Stimulated activated memory B cell treated with anti-CD40 and anti-IgM and Interleukin-4, amounts not matched to agents 10 μg/mL and 1 μg/mL and 100 μg/mL, for 72 hours (primary cell): ENCODE data around the gene URI1.
"Not testable (repeated sequence)": the region's sequence is repeated elsewhere in the genome, so short reads cannot be mapped to it uniquely, and the experiment has no call there.

Experiments
- ATAC-seq: fragments of 150-1000 bp; cut with Tn5 transposase; 2 replicates; pipeline ENCODE4 v1.10.0; 2021
- H3K27ac Mint-ChIP-seq: one replicate; pipeline ENCODE4 v1.8.0; 2022; ENCODE audit warnings: mild to moderate bottlenecking, mixed read lengths
- H3K27me3 Mint-ChIP-seq: one replicate; pipeline ENCODE4 v1.8.0; 2022; ENCODE audit warnings: mixed read lengths
- H3K36me3 Mint-ChIP-seq: one replicate; pipeline ENCODE4 v1.8.0; 2022; ENCODE audit warnings: mixed read lengths
- H3K4me1 Mint-ChIP-seq: one replicate; pipeline ENCODE4 v1.8.0; 2022; ENCODE audit warnings: mixed read lengths
- H3K4me3 Mint-ChIP-seq: one replicate; pipeline ENCODE4 v1.8.0; 2022; ENCODE audit warnings: mild to moderate bottlenecking, moderate library complexity, mixed read lengths
- H3K9me3 Mint-ChIP-seq: one replicate; pipeline ENCODE4 v1.8.0; 2022; ENCODE audit warnings: mixed read lengths

Gene URI1

DNA sequence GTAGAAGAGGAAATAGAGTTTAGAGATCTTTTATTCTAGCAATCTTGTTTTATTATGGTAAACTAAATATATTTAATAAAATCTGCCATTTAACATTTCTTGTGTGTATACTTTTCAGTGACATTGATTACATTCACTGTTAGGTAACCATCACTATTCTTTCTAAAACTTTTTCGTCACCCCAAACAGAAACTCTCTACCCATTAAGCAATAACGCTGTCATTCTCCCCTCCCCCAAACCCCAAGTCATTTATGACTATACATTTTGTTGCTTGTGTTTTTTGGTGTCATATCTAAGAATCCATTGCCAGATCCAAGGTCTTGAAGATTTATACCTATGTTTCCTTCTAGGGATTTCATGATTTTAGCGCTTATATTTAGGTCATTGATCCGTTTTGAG, 10.6 kb downstream of the URI1 start:
- no peak overlapping the region for H3K4me3 Mint-ChIP-seq
- ATAC-seq: no peak
- H3K4me1 Mint-ChIP-seq: peaks cover 62% of the 10 kb centered on the region
- H3K27ac Mint-ChIP-seq: peak overlapping the region; percentile 3
- H3K27me3 Mint-ChIP-seq: no peaks in the 10 kb centered on the region
- H3K36me3 Mint-ChIP-seq: peaks cover 24% of the 10 kb centered on the region
- peaks cover 3% of the 10 kb centered on the region for H3K9me3 Mint-ChIP-seq

DNA sequence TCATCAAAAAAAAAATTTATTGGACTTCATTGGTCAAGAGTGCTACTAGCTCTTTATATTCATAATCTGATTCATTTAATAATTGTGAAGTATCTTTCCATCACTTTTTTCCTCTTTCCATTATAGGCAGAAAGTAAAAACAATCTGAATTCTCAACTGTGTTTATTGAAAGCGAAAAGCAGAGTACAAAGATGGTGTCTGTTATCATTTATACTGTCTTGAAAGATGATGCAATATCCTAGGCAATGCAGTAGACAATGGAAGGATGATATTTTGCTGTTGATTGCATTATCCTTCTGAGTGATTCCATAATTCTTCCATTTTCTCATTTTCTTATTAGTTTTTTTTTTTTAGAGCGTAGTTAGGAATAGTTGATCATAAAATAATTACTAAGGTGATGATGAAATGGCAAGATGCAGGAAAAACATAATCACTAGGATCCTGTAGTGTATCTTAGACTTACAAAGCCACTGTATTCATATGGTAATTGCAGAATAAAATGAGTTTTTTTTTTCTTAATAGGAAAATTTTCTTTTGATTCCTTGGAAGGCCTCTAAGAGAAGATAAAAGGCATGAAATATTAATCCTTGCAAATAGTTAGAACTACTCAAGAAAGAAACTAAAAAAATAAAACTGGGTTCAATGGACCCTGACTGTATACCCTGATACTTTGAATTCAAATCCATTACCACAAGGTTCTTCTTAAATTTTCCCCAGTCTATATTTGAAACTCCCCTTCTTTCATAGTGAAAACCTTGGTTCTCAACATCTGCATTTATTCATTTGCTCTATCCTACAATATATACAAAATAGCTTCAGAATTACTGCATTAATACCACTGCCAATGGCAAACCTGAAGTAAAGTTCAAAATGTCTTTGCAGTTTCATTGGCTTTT, 11.6 kb downstream of the URI1 start:
- peak overlapping the region; percentile 24 for H3K27ac Mint-ChIP-seq
- no peak overlapping the region for H3K4me3 Mint-ChIP-seq
- peaks cover 14% of the 10 kb centered on the region for H3K36me3 Mint-ChIP-seq
- no peak for ATAC-seq
- peaks cover 60% of the 10 kb centered on the region for H3K4me1 Mint-ChIP-seq
- peaks cover 3% of the 10 kb centered on the region for H3K9me3 Mint-ChIP-seq
- H3K27me3 Mint-ChIP-seq: no peaks in the 10 kb centered on the region

DNA sequence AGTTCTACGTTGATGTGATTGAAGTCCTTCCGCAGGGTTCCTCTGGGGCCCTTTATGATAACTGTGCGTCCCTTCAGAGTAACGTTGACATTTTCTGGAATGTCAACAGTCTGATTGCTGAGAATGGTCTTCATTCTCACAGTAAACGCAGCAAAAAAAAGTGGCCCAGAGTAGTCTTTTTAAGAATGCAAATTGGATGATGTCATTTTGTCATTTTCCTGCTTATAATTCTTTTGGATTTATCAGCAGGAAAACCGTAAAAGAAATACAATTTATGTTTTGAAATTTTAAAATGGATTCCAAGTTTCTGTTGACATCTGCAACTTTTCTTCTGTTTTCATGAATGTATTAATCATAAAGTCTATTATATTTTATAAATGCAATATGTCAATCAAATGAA, 14.8 kb downstream of the URI1 start:
- Mint-ChIP-seq H3K36me3 (peaks cover 18% of the 10 kb centered on the region), H3K4me1 (peaks cover 61% of the 10 kb centered on the region)
- no peak for ATAC-seq

DNA sequence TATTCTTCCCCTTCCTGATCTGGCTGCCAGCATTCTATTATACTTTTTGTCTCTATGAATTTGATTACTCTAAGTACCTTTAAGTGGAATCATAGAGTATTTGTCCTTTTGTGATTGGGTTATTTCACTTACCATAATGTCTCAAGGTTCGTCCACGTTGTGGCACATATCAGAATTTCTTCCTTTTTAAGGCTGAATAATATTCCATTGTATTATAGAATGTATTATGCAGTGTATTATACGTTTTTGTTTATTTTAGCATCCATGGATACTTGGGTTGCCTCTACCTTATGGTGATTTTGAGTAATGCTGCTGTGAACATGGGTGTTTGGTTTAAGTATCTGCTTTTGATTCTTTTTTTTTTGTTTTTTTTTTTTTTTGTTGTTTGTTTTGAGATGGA, 19.3 kb downstream of the URI1 start:
- H3K4me3 Mint-ChIP-seq: no peak overlapping the region
- ATAC-seq: no peak

More for the DNA sequence above, 14.8 kb downstream of the URI1 start:
- Mint-ChIP-seq H3K9me3 (peaks cover 3% of the 10 kb centered on the region), H3K27me3 (no peaks in the 10 kb centered on the region), H3K4me3 (no peak overlapping the region), H3K27ac (no peak overlapping the region)

DNA sequence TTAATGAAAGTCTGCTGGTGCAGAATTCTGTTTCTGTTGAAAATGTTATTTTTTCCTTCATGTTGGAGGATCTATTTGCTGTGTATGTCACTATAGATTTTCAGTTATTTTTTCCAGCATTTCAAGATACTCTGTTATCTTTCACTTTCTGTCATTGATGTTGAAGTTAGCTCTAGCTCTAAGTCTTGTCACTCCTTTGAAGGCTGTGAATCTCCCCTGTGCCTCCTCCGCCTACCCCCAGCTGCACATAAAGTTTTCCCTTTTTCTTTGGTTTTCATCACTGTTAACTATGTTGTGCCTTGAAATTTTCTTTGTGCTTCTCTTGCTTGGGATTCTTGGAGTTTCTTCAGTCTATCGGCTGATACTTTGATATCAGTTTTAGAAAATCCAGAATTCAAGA, 20.8 kb downstream of the URI1 start:
- Mint-ChIP-seq H3K4me3 (no peak overlapping the region), H3K27me3 (no peaks in the 10 kb centered on the region), H3K36me3 (peaks cover 12% of the 10 kb centered on the region), H3K9me3 (no peaks in the 10 kb centered on the region), H3K4me1 (peaks cover 83% of the 10 kb centered on the region), H3K27ac (peak overlapping the region; percentile 20)
- ATAC-seq: no peak

More for the DNA sequence above, 19.3 kb downstream of the URI1 start:
- Mint-ChIP-seq H3K4me1 (peaks cover 78% of the 10 kb centered on the region), H3K36me3 (peaks cover 12% of the 10 kb centered on the region), H3K27ac (no peak overlapping the region), H3K9me3 (no peaks in the 10 kb centered on the region), H3K27me3 (no peaks in the 10 kb centered on the region)

DNA sequence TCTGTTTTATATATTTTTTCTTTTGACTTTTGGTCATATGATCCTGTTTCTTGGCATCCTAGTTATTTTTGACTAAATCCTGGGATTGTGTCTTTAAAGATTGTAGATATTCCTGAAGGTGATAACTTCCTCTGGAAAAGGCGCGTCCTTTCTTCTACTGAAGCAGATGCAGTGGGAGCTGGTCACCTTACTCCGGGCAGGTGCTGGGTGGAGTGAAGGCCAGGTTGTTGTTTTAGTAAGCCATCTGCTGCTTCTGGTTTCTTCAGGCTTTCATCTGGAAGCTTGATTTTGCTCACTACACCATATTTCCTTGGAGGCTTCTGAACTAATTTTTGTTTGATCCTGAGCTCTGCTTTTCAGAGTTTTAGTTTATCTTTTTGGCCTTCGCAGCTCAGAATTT, 21.5 kb downstream of the URI1 start:
- H3K27me3 Mint-ChIP-seq: no peaks in the 10 kb centered on the region
- H3K36me3 Mint-ChIP-seq: peaks cover 12% of the 10 kb centered on the region
- H3K27ac Mint-ChIP-seq: peak overlapping the region; percentile 31
- ATAC-seq: no peak
- no peaks in the 10 kb centered on the region for H3K9me3 Mint-ChIP-seq
- no peak overlapping the region for H3K4me3 Mint-ChIP-seq
- H3K4me1 Mint-ChIP-seq: peaks cover 81% of the 10 kb centered on the region

DNA sequence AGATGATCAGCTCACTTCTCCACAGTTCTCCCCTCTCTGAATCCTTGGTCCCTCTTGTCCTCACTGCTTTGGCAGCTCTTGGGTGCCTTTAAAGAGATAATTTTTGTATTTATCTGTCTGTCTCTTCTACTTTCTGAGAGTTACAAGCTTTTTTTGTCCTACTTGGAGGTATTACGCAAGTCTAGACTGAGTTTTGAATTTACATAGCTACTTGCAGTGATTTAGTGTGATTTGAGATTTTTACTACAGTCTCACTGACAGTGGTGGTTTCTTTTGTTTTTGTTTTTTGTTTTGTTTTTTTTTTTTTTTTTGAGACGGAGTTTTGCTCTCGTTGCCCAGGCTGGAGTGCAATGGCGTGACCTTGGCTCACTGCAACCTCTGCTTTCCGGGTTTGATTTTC, 22.1 kb downstream of the URI1 start:
- ATAC-seq: no peak
- Mint-ChIP-seq H3K9me3 (no peaks in the 10 kb centered on the region), H3K4me3 (no peak overlapping the region), H3K36me3 (peaks cover 12% of the 10 kb centered on the region), H3K27me3 (no peaks in the 10 kb centered on the region), H3K4me1 (peaks cover 84% of the 10 kb centered on the region), H3K27ac (peak overlapping the region; percentile 31)

DNA sequence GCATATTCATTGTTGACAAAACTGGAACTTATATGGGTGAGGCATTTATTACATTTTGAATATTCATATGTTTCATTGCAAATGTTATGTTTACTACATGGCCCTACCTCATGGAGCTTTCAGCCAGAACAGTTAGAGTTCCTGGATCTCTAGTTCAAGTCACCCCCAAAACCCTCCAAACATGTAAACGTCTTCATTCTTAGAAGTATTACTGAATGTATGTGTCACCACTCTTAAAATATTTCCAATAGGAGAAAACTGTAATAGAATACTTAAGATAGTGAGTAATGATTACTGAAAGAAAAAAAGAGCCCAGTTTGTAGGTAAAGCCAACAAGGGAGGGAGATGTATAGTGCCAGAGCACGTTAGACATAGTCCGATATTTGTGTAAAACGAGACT, 23.5 kb downstream of the URI1 start:
- Mint-ChIP-seq H3K4me1 (peaks cover 83% of the 10 kb centered on the region), H3K4me3 (no peak overlapping the region), H3K27me3 (no peaks in the 10 kb centered on the region), H3K27ac (no peak overlapping the region), H3K36me3 (peaks cover 6% of the 10 kb centered on the region), H3K9me3 (no peaks in the 10 kb centered on the region)
- ATAC-seq: no peak

DNA sequence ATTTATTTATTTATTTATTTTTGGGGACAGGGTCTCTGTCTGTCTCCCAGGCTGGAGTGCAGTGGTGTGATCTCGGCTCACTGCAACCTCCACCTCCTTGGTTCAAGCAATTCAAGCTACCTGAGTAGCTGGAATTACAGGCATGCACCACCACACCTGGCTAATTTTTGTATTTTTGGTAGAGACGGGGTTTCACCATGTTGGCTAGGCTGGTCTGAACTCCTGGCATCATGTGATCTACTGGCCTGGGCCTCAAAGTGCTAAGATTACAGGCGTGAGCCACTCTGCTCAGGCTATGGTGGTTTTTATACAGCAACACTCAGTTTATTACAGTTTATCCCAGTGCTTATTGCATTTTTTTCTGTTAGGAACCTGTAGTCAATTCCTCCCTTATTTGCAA, 24.1 kb downstream of the URI1 start:
- ATAC-seq, H3K27me3 Mint-ChIP-seq, H3K9me3 Mint-ChIP-seq, H3K36me3 Mint-ChIP-seq, H3K4me3 Mint-ChIP-seq: not testable (repeated sequence)
- H3K4me1 Mint-ChIP-seq: peaks cover 81% of the 10 kb centered on the region
- peak overlapping the region; percentile 2 for H3K27ac Mint-ChIP-seq

DNA sequence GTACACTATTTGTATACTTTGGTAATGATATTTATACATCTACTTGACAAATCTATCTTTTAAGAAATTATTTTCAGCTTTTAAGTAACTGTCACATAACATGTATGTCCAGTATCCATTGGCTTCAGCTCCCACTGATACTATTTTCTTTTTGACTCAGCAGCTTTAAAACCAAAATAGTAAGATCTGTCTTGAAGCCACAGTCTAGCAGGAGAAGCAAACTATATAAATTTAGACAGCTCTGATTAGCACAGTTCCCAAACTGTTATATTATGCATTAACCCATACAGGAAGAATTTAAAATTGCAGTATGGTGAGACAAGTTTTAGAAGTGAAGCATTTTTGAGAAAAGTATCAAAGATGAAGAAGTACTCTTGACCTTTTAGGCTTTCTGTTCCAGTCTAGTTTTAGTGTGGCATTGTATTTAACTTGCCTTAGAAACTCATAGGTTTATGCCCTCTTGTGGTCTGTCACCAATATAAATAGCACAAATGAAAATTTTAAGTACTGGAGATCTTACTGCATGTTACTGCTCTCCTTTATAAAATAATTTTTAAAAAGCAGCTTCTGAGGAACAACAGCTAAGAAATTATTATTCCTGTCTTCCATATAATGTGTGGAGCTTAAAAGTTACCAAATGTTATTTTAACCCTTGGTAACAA, 24.7 kb downstream of the URI1 start:
- Mint-ChIP-seq H3K27ac (peak overlapping the region; percentile 2), H3K27me3 (no peaks in the 10 kb centered on the region), H3K4me3 (no peak overlapping the region), H3K9me3 (no peaks in the 10 kb centered on the region), H3K4me1 (peaks cover 77% of the 10 kb centered on the region), H3K36me3 (no peaks in the 10 kb centered on the region)
- peak; percentile 53 for ATAC-seq

DNA sequence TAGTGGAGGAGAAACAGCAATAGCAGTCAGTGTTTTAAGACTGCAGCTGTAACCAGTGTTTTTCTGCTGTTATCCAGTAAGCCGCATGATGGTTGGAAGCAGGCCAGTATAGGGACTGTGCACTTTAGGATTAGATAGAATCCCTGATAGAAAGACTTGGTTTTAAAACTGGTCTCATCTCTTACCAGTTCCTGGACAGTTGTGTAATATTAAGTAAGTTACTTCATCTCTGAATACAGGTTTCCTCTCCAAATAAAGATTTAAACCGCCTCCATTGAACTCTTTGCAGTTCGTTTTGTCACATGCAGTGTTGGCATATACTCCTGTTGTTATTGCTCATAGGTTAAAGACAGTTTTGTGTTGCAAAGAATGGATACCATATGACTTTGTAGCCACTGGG, 25.6 kb downstream of the URI1 start:
- Mint-ChIP-seq H3K27ac (peak overlapping the region; percentile 2), H3K4me1 (peaks cover 69% of the 10 kb centered on the region), H3K27me3 (no peaks in the 10 kb centered on the region), H3K9me3 (no peaks in the 10 kb centered on the region), H3K36me3 (no peaks in the 10 kb centered on the region), H3K4me3 (no peak overlapping the region)
- no peak for ATAC-seq

DNA sequence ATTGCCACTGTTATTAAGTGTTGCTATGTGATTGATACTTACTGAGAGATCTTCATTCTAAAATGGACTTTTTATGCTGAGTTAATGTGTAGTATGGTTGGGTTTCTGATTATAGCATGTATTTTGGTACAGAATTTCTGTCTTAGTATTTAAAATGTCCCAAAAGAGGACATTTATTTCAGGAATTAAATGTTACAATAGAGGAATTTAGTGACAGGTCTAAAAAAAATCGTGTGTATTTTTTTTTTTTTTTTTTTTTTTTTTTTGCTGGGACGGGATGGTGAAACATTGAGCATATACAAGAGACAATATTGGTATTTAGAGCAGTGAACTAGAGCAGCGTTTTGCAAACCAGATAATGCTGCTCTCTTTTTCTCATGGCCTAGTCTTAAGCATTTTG, 27.9 kb downstream of the URI1 start:
- H3K27me3 Mint-ChIP-seq: no peaks in the 10 kb centered on the region
- H3K36me3 Mint-ChIP-seq: peaks cover 6% of the 10 kb centered on the region
- H3K4me3 Mint-ChIP-seq: no peak overlapping the region
- H3K9me3 Mint-ChIP-seq: peaks cover 4% of the 10 kb centered on the region
- no peak for ATAC-seq
- H3K4me1 Mint-ChIP-seq: peaks cover 52% of the 10 kb centered on the region
- H3K27ac Mint-ChIP-seq: no peak overlapping the region

DNA sequence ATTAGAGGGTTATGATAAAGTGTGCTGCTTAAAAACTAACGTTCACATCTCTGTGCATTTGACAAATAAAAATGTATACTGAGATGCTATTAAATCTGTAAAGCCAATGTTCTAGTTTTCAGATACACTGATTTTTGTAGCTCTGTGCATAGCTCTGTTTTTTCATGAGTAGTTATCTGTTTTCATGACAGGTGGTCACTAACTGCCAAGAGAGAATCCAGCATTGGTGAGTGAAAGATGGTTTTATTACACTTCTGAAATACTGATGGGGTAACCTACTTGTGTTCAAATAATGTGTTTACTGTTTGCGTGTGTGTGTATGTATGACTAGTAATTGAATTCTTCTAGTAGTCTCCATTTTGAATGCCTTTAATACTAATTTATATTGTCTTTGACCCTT, 29.0 kb downstream of the URI1 start:
- ATAC-seq: no peak
- Mint-ChIP-seq H3K4me3 (no peak overlapping the region), H3K4me1 (peaks cover 47% of the 10 kb centered on the region), H3K27ac (no peak overlapping the region), H3K36me3 (peaks cover 12% of the 10 kb centered on the region), H3K27me3 (no peaks in the 10 kb centered on the region), H3K9me3 (peaks cover 4% of the 10 kb centered on the region)

DNA sequence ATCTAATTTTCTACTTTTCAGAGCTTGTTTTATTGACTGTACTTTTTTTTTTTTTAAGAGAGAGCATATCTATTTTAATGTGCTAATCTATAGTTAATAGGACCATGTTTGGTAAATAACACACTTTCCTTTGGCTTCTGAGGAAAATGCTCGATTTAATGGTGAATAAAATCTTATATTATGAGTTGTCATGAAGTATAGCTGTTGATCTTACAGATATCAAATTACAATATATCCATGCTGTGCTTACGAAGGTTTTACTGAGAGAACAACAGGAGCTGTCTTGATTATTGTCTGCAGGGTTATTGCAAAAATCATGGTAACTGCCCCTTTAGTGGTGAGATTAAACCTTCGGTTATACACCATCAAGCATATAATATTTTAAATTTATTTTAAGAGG, 29.6 kb downstream of the URI1 start:
- no peak for ATAC-seq
- Mint-ChIP-seq H3K36me3 (peaks cover 16% of the 10 kb centered on the region), H3K4me3 (no peak overlapping the region), H3K27me3 (no peaks in the 10 kb centered on the region), H3K9me3 (peaks cover 4% of the 10 kb centered on the region), H3K27ac (no peak overlapping the region), H3K4me1 (peaks cover 47% of the 10 kb centered on the region)

DNA sequence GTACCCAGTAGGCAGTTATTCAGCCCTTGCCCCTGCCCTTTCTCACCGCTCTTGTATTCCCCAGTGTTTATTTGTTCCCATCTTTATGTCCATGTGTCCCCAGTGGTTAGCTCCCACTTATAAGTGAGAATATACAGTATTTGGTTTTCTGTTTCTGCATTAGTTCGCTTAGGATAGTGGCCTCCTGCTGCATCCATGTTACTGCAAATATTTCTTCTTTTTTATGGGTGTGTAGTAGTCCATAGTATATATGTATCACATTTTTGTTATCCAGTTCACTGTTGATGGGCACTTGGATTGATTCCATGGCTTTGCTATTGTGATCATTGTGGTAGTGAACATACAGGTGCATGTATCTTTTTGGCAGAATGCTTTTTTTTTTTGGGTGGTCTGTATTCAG, 32.7 kb downstream of the URI1 start:
- ATAC-seq: no peak
- Mint-ChIP-seq H3K4me1 (peaks cover 34% of the 10 kb centered on the region), H3K9me3 (peaks cover 4% of the 10 kb centered on the region), H3K27me3 (no peaks in the 10 kb centered on the region), H3K27ac (no peak overlapping the region), H3K36me3 (peaks cover 16% of the 10 kb centered on the region), H3K4me3 (no peak overlapping the region)
